GM18868 (cell line): ENCODE results near the gene VSNL1.

ENCODE experiments used
- ATAC-seq: cut with Tn5 transposase; IDR thresholded peaks from one replicate; pipeline ENCODE4 v1.9.1; 2021; ENCODE audit warnings: mild to moderate bottlenecking, moderate library complexity; ENCODE audit not compliant: unreplicated experiment

VSNL1 gene

DNA sequence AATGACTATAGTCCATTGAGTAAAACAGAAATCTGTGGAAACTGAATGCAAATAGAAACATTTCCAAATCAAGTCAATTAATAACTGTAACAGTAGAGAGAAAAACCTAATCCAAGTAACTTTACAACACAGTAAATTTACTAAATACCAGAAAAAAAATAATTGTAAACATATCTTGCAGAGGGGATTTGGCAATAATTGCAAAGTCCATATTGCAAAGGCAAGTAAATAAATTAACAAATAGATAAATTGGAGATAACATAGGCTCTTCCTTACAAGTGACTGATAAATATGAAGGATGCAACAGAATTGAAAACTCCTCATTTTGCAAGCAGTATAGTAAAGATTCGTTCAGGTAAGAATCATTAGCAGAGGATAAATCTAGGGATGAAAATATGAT lies 148.1 kb downstream of the VSNL1 start:
- ATAC-seq: no peak

DNA sequence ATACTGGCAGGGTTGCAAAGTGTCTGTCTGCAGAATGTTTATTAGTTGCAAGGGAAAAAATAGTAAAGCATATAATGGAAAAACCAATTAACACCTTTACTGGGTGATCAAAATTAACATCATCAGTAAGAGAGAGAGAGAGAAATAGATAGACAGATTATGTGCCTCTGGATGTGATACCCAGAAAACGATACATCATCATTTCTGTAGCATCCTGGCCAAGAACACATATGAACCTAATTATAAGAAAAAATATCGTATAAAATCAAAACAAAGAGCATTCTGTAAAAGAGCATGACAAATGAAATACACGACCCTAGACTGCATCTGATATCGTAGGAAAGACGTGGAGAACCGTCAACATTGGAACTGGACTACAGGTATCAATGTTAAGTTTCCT lies 148.5 kb downstream of the VSNL1 start:
- ATAC-seq: no peak

DNA sequence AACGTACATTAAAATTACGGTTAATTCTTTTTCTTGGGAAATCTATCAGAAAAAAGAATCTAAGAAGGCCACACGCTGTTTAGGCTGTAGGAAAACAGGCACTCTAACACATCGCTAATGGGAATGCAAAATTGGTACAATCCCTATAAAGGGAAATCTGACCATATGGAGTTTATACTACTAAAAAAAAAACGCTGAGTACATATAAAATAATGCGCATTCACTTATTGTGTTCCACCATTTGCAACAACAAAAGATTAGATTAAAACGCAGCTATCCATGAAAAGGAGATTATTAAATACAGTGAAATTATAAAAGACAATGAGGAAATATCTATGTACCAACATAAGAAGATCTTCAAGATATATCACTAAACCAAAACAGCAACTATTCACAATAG lies 150.3 kb downstream of the VSNL1 start:
- ATAC-seq: no peak
